IPS-NIHi11 (cell line): ENCODE measurements around the gene WDR20.
A peak's percentile ranks its signal among the peaks of the same experiment; 100 is the strongest.

Source experiments
- DNase-seq: peaks from one replicate; pipeline ENCODE4 v3.0.0; 2012; ENCODE audit warnings: mixed read lengths, low spot score

Gene WDR20

GRCh38 chr14:102219316-102219715 is 79.6 kb downstream of the WDR20 start:
- DNase-seq = no peak

DNA sequence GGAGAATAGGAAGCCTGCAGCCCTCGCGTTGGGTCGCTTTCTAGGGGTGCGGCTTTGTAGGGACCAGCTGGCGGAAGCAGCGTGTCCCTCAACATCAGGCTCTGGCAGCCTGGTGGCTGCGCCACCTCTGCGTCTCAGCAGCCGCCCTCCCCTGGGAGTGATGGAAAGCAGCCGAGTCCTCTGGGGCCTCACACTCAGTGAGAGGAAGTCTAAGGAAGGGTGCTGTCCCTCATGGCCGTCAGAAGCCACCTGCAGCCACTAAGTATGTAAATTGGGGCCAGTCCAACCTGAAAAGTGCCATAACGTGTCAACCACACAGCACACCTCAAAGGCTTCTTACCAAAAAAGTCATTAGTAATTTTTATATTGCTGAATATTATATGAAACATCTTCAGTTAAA is 80.3 kb downstream of the WDR20 start:
- DNase-seq = no peak

GRCh38 chr14:102221026-102221425 is 81.3 kb downstream of the WDR20 start:
- DNase-seq = no peak

GRCh38 chr14:102222009-102222575 is 82.4 kb downstream of the WDR20 start:
- no peak for DNase-seq

DNA sequence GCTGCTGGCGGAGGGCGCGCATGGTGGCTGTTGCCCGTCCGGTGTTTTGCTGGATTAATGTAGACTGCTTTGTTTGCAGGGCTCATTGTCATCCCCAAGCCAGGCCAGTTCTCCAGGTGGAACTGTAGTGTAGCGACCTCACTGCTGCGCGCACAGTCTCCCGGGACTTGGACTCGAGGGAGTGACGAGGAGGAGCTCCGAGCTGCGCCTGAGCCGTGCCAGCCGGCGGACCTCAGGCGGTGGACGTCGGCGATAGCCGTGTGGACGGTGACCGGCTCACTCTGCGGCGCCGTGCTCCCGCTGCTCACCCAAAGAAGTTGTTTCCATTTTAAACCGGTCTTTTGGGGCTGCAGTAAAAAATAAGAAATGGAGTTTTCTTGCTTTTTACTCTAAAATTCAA is 83.1 kb downstream of the WDR20 start:
- DNase-seq = no peak

DNA sequence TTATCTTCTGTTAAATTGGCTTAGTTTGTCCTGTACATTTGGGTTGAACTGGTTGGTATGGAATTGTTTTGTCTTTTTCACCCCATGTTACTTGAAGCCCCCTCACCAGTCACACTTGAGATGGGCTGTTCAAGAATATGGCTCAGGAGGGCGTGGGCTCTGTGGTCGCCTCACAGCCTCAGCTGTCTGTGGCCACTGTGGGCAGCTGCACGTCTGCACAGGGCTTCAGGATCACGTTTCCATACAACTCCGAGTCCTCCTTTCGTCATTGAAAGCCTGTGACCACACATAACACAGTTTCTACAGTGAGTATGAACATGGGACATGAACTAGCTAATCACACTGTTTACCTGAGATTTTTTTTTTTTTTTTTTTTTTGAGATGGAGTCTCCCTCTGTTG is 84.0 kb downstream of the WDR20 start:
- DNase-seq = no peak

DNA sequence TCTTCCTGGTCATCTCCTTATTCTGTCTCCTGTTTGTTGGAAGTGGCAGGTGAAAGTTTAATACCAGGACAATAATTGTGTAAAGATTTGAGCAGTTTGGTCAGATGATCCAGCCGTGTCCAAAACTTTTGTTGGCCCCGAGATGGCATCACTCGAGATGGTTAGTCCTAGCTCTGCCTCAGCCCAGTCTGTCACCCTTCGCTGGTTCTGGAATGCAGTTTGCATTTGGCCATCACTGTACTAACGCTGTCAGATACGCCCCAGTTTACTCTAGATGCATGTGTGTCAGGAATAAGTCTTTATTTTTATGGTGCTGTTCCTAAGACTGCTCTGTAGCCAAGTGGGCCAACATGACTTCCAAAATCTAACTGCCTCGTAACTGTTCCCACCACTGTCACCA is 85.7 kb downstream of the WDR20 start:
- DNase-seq = no peak

DNA sequence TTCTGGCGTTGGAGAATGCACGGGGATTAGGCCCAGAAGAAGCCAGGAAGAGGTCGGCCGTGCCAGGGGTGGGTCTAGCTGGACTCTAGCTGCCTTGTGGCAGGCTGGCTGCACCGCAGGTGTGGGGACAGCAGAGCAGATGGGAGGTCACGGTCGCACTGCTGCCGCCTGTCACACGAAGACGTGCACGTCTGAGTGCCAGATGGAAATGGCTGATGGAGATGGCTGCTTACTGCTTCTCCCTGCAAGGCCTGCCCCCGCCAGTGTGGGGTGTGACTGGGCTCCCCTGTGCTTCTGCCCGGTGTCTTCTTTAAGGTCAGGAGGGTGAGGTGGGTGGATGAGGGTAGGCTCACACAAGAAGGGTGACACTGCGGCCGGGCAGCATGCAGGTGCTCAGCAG is 86.2 kb downstream of the WDR20 start:
- no peak for DNase-seq

DNA sequence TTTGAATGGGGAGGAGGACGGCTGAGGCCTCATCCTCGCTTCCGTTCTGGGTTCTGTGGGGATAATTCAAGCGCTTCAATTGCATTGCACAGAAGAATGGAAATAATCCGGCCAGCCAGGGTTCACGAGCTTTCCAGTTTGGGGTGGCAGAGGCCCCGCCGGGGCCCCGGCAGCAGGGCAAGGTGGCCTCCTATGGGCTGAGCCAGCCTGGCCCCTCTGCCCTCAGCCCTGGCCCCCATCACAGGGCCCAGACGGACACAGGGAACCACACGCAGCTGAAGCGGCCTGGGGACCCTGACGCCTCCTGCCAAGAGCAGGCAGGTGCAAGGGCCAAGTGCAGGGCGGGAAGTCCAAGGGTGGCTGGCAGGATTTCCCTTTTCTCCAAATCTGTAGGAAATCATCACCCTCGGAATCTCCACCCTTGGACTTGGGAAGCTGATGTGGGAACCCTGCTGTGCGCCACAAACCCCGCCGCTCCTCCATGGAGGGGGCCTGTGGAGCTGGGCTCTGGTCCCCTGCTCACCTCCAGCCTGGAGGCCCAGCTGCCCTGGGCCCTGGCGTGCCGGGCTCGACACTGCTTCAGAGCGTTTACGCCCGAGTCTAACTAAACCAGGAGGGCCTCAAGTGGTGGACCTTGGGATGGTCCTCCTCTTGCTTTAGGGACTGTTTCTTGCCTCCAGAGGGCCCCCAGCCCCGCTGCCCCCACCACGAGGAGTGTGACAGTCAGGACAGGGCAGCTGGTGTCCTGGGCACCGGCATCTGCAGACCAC is 86.8 kb downstream of the WDR20 start:
- DNase-seq = no peak

DNA sequence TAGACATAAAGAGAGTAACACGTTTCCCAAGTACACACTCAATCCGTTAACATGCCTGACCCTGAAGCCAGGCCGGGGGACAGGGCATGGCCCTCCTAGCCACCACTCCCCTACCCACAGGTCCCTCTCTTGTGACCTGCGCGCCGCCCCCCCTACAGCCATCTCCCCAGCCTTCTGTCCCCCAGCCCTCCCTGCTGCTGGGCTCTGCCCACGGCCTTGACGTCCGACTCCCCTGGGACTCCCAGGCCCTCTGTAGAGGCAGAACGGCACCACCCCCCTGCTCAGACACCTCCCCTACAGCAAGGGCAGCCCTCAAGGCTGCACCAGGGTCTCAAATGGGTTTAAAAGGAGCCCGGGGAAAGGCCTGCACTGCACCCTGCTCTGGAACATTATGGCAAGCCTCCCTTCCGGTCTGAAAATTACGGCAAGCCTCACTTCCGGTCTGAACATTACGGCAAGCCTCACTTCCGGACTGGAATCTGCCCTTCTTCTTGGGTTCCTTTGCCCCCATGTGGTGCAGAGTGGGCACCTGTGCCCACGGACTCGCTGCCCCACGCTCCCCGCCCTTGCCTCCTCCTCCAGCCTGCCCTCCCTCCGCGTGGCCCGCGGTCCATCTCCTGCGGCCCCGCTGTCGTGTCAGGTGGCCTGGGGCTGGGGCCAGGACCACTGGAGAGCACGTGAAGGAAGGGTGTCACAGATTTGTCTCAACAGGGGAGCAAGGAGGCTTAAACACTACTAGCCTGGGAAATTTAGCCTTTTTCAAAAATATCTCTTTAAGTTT is 87.7 kb downstream of the WDR20 start:
- DNase-seq = no peak

- no peak for DNase-seq
Observed at GRCh38 chr14:102229071-102229738, 89.5 kb downstream of the WDR20 start.

DNA sequence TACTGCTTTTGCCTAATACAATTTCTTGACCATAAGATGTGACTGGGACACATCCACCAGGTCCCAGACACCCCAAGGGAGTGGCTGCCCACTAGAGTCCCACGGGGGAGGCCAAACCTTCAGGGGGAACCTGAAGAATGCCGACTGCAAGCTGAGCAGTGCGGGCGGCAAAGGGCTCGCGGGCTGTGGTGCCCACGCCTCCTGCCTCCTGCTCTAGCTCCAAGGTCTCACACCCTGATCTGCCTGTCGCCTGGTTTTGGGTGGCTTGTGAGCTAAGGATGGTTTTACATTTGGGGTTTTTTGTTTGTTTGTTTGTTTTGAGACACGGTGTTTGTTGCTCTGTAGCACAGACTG is 90.0 kb downstream of the WDR20 start:
- DNase-seq = no peak

GRCh38 chr14:102230481-102231210 is 90.9 kb downstream of the WDR20 start:
- no peak for DNase-seq

DNA sequence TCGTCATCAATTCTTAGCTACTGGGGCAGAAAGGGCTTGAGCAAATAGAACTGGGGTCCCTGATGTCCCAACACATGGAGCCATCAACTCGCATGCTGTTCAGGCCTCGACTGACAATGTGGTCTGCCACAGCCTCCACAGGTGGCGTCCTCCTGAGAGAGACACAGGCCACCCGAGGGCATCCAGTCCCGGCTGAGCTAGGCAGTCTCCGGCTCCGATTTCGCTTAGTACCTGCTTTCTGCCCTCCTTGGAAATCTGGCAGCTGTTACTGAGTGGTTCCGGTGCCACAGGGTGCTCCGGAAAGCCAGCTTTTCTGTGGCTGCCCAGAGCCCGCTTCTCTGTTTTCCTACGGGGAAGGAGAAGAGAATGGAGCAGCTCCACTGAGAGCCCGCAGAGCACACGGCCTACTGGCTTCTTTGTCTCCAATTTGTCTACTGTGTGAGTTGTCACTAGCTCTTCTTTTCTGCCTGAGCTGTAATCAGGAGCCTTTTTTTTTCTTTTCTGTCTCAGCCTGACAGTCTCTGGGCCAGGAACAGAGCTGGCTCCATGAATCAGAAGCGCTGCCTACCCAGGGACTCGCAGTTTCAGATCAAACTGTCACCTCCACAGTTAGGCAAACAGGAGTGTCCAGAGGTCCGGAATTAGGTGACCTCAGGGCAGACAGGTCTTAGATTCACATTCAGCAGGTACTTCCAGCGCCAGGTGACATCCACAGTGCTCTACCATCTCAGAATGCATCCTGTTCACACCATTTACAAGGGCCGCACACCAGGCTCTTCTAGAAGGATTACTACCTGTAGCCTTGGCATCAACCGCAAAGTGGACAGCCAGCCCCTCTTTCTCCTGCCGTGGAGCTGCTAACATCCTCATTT is 92.0 kb downstream of the WDR20 start:
- DNase-seq = no peak

DNA sequence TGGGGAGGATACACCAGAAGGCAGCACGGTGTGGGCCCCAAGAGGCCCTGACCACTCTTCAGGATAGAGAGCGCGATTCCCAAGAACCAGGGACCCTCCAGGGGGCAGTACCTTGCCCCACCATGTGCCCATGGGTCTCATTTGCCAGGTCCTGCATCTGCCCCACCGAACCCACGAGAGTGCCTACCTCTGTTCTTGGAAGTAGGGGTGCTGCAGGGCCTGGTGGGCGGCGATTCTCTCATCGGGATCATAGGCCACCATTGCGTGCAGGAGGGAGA is 92.6 kb downstream of the WDR20 start:
- no peak for DNase-seq

DNA sequence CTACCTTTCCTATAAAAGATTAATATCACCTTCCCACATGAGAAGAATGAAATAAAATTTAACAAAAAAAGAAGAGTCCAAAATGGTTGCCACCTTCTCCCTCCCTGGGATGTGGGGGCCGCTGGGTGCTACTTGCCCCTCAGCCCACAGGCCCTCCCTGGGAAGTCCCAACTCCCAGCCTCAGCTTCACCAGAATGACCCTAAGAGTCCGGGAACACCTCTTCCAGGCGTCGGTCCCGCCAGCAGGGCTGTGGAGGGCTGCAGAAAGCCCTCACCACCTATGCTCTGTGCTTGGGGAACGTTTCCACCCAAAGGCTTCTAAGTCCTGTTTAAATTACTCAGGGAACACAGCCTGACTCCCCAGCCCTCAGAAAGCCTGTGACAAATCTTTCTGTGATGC is 93.4 kb downstream of the WDR20 start:
- DNase-seq = no peak

DNA sequence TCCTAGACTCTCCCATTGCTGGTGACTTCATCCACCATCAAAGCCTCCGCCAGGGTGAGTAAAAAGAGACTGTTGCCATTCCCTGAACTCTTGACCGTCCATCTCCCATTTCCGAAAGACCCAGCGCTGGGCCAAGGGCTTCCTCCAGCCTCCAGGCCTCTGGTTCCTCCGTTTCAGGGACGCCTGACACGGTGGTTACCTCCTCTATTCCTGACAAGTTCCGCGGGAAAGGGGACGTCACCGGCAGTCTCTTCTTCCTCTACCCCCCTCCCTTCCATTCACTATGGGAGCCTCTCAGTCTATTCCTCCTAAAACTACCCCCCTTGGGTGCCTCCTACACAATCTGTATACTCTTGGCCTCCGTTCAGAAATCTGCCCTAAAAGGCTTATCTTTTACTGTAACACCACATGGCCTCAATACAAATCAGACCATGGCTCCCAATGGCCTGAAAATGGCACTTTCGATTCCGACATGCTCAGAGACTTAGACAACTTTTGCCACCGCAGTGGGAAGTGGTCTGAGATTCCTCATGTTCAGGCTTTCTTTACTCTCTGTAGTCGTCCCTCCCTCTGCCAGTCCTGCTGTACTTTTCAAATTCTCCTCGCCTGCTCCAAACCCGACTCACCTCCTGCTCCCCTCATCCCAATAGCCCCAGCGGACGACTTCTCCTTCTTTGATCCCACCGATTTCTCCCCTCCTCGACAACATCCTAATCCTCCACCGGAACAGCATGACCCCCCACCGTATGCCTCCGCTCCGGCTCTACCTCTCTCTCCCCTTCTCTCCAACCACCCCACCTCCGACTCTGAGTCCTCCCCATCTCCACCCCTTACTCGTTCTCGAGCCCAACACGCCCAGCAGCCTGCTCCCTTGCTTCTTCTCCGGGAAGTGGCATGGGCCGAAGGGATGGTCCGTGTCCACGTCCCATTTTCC is 94.9 kb downstream of the WDR20 start:
- no peak for DNase-seq

- peak; percentile 93 for DNase-seq
Observed at GRCh38 chr14:102235275-102235897, 95.7 kb downstream of the WDR20 start.

- DNase-seq = no peak
Observed at GRCh38 chr14:102236026-102236425, 96.3 kb downstream of the WDR20 start.

DNA sequence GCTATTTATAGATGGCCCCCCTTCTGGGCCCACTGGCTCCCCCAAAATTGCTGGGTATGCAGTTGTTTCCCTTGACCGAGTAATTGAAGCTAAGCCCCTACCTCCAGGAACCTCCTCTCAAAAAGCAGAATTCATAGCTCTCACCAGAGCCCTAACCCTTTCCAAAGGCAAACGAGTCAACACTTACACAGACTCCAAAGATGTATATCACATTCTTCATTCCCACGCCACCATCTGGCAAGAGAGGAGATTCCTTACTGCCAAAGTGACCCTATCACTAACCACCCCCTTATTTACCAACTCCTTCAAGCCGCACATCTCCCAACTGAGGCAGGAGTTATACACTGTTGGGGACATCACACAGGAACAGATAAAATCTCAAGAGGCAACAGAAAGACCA is 98.4 kb downstream of the WDR20 start:
- DNase-seq = no peak
